ENCODE results near the gene PHACTR1. TPM values are rescaled to one million over a fixed set of nuclear protein-coding genes. Genes with fewer than 3 reads are reported as not detected.

PHACTR1 gene
- total and polyA plus RNA-seq, 9 of the 15 experiments (the other 6 are each of a cell fraction or from before 2014, with no cell fraction given): 11.5 to 32.6 (median 22.0) TPM

GRCh38 chr6:13165502-13166172, 449.1 kb downstream of the PHACTR1 start:
- TF ChIP-seq PHF8 (IDR thresholded peaks at IDR 0.05; ENCODE audit: borderline replicate concordance, low read length): no peak
- TF ChIP-seq ZFP36 (IDR thresholded peaks at IDR 0.05; ENCODE audit: low read depth, low read length, partially characterized antibody): peak; percentile 90
- TF ChIP-seq RBM25 (IDR thresholded peaks at IDR 0.05; ENCODE audit: low read depth, low read length, severe bottlenecking): peak; percentile 88
- ATAC-seq (no peak), FAIRE-seq (no peak), DNase-seq (ENCODE audit: extremely low read depth in 1 of 4, low spot score in 3 of 4) (no peak)
- H3K36me3 ChIP-seq (ENCODE audit: control insufficient read depth, insufficient read depth, low read length): no peaks in the 10 kb centered on the region
- no peaks in the 10 kb centered on the region; the same call in 1 of the 2 replicates for H4K20me1 ChIP-seq (replicated peaks; ENCODE audit: control insufficient read depth, insufficient read depth, low read length)
- under 1% methylated on average over 10 of the region's 10 CpGs for WGBS (ENCODE audit: insufficient coverage, low coverage, missing lambda C conversion rate)
- ChIA-PET POLR2A (no interaction called here), CTCF (ENCODE audit: low intra/inter-chr PET ratio) (no interaction called here)
- H3K27ac ChIP-seq (ENCODE audit: extremely low read depth, low read depth, low read length): no peak overlapping the region
- H2AFZ ChIP-seq (ENCODE audit: low read depth, low read length): no peak overlapping the region
- H3K9me1 ChIP-seq (ENCODE audit: control insufficient read depth, insufficient read depth, low read length): no peaks in the 10 kb centered on the region
- BruUV-seq (replicated peaks): no TSS peak
- no peak overlapping the region for H3K4me2 ChIP-seq (ENCODE audit: insufficient read depth, low read length)
- H3K4me3 ChIP-seq: no peak overlapping the region
- no peak overlapping the region for H3K9ac ChIP-seq (ENCODE audit: insufficient read depth in 1 of 2, low read depth in 2 of 2, low read length in 2 of 2)
- no peaks in the 10 kb centered on the region for H3K9me3 ChIP-seq (replicated peaks; ENCODE audit: control insufficient read depth, insufficient read depth, low read depth, low read length)
- no peaks in the 10 kb centered on the region for H3K4me1 ChIP-seq (replicated peaks in 1 of 2; ENCODE audit: control insufficient read depth in 2 of 2, insufficient read depth in 2 of 2, low read length in 2 of 2)
- no peaks in the 10 kb centered on the region for H3K79me2 ChIP-seq (ENCODE audit: control insufficient read depth, insufficient read depth, low read length)
- H3K27me3 ChIP-seq (ENCODE audit: control insufficient read depth in 2 of 2, insufficient read depth in 2 of 2, low read length in 2 of 2): peaks cover 13 to 60% of the 10 kb centered on the region in 2 experiments
- in situ Hi-C loops (cut with MboI): no loop called here
- intact Hi-C loops (cut with micrococcal nuclease): no loop called here

- Histone ChIP-seq H3K9ac (ENCODE audit: insufficient read depth in 1 of 2, low read depth in 2 of 2, low read length in 2 of 2) (no peak overlapping the region), H3K4me1 (replicated peaks in 1 of 2; ENCODE audit: control insufficient read depth in 2 of 2, insufficient read depth in 2 of 2, low read length in 2 of 2) (no peaks in the 10 kb centered on the region), H3K79me2 (ENCODE audit: control insufficient read depth, insufficient read depth, low read length) (no peaks in the 10 kb centered on the region), H3K9me1 (ENCODE audit: control insufficient read depth, insufficient read depth, low read length) (no peaks in the 10 kb centered on the region), H3K9me3 (replicated peaks; ENCODE audit: control insufficient read depth, insufficient read depth, low read depth, low read length) (no peaks in the 10 kb centered on the region), H3K27me3 (ENCODE audit: control insufficient read depth in 2 of 2, insufficient read depth in 2 of 2, low read length in 2 of 2) (peaks cover 14 to 58% of the 10 kb centered on the region in 2 experiments), H4K20me1 (replicated peaks; ENCODE audit: control insufficient read depth, insufficient read depth, low read length) (no peaks in the 10 kb centered on the region; the same call in 1 of the 2 replicates), H3K4me3 (no peak overlapping the region), H2AFZ (ENCODE audit: low read depth, low read length) (no peak overlapping the region), H3K27ac (ENCODE audit: extremely low read depth, low read depth, low read length) (no peak overlapping the region), H3K4me2 (ENCODE audit: insufficient read depth, low read length) (no peak overlapping the region), H3K36me3 (ENCODE audit: control insufficient read depth, insufficient read depth, low read length) (no peaks in the 10 kb centered on the region)
- FAIRE-seq: no peak
- intact Hi-C loops (cut with micrococcal nuclease): no loop called here
- no peak for ATAC-seq
- DNase-seq (ENCODE audit: extremely low read depth in 1 of 4, low spot score in 3 of 4): no peak
- POLR2A ChIA-PET: no interaction called here
- in situ Hi-C loops (cut with MboI): no loop called here
- WGBS (ENCODE audit: insufficient coverage, low coverage, missing lambda C conversion rate): 1% methylated on average over 5 of the region's 5 CpGs
- TF ChIP-seq SUPT5H (IDR thresholded peaks at IDR 0.05) (no peak), RAD51 (IDR thresholded peaks at IDR 0.05; ENCODE audit: borderline replicate concordance, low read depth) (no peak), KLF1 (tag; IDR thresholded peaks at IDR 0.05) (no peak), SMARCA4 (IDR thresholded peaks at IDR 0.05) (no peak), ZNF197 (CRISPR knock-in tag; IDR thresholded peaks at IDR 0.05; ENCODE audit: low read depth) (no peak), HINFP (tag; conservative IDR thresholded peaks at IDR 0.05; ENCODE audit: low read depth) (no peak), HMBOX1 (IDR thresholded peaks at IDR 0.05) (no peak), ZNF212 (CRISPR knock-in tag; IDR thresholded peaks at IDR 0.05) (no peak), FOXK2 (conservative IDR thresholded peaks at IDR 0.05 in 1 of 2, IDR thresholded peaks at IDR 0.05 in 1 of 2; ENCODE audit: low read depth in 2 of 2) (no peak), DNMT1 (IDR thresholded peaks at IDR 0.05) (no peak), ZNF699 (CRISPR knock-in tag; IDR thresholded peaks at IDR 0.05; ENCODE audit: insufficient replicate concordance) (no peak)
- no TSS peak for BruUV-seq (replicated peaks)
- CTCF ChIA-PET (ENCODE audit: low intra/inter-chr PET ratio): no interaction called here
Measured at GRCh38 chr6:13166269-13166668, 449.7 kb downstream of the PHACTR1 start.
